Stimulated activated CD8-positive, alpha-beta memory T cell treated with anti-CD3 and anti-CD28 coated beads, Interleukin-2, amount 100 ng/mL, for 1 hour (primary cell): ENCODE results near the gene SH3GL3.

Source experiments
- DNase-seq, 2 donors: peaks; one replicate each; pipeline ENCODE4 v3.0.0-alpha.2; 2020; ENCODE audit warnings: low read depth in 2 of 2

The SH3GL3 gene

DNA sequence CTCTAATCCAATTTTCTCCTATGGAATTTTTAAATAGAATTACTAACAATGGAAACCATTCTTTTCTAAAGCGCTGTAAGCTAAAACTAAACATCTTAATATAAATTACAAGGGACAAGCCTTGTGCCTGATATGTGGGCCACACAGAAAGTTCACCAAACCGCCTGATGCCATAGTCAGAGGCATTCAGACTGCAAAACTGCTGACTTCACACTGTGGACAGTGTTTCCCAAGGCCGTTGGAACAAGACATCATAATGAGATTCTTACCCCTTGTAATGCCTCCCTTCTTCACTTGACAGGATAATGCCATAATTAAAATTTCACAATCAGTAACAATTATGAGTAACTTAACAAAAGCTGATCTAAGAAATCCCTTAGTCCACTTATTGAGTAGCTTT is 14.9 kb downstream of the SH3GL3 start:
- DNase-seq, result no peak

DNA sequence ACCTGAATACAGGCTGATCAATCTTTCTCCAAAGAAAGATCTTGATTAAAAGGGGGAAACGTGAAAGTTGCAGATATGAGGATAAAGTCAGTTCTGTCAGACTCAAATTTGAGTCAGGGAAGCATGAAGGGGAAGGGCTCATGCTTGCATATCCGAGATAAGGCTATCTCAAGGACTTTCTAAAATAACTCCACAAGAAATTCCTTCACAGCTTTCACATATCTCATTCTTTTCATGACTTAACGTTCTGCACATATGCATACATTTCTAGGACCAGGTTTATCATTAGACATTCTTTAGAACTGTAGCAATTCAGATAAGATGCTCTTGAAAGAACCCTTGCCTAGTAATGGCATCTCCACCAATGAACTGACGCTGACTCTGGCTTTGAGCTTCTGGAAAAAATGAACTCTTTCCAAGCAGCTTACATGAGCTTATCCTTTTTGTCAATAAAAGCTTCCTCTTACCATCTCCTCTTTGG is 15.9 kb downstream of the SH3GL3 start:
- DNase-seq, result no peak

DNA sequence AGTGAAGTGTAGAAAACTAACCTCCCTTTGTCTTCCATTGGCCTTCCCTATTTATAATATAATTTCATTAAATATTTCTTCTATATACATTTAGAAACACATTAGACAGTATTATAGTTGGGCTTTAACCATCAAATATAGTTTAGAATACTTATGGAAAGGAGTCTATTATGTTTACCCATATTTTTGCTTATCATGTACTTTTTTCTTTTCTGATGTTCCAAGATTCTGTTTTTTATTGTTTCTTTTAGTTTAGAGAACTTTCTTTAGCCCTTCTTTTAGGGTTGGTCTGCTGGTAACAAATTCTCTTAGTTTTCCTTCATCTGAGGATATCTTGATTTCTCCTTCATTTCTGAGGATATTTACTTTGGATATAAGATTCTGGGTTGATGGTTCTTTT is 23.7 kb downstream of the SH3GL3 start:
- DNase-seq, result no peak

DNA sequence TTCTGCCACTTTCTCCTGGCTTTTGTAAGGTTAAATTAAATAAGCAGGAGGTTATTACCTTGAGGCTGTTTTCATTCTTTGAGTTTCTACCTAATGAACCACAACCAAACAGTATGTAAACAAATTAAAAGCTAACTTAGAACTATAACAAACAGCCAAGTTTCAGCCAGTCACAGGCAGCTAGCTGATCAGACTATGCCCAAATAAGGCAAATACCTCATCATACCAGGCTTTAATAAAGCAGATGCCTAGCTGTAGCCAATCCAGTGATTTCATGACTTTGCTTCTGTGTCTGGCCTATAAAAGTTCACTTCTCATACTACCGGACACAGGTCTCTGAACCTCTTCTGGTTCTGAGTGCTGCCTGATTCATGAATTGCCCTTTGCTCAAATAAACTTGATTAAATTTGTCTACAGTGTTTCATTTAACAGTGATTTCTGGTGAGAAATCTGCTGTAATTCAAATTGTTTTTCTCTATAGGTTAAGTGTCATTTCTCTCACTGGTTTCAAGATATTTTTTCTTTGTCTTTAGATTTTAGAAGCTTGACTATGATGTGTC is 24.2 kb downstream of the SH3GL3 start:
- no peak for DNase-seq

DNA sequence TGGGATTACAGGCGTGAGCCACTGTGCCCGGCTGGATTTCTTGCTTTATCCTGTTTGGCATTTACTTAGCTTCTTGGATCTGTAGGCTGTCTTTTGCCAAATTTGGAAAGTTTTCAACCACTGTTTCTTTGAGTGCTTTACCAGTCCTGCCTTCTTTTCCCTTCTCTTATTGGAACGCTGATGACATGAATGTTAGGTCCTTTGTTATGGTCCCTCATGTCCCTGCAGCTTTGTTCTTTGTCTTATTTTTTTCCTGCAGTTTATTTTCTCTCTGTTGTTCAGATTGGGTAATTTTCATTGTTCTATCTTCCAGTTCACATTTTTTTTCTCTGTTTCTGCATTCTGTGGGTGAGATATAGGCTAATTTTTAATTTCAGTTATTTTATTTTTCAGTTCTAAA is 25.0 kb downstream of the SH3GL3 start:
- no peak for DNase-seq

DNA sequence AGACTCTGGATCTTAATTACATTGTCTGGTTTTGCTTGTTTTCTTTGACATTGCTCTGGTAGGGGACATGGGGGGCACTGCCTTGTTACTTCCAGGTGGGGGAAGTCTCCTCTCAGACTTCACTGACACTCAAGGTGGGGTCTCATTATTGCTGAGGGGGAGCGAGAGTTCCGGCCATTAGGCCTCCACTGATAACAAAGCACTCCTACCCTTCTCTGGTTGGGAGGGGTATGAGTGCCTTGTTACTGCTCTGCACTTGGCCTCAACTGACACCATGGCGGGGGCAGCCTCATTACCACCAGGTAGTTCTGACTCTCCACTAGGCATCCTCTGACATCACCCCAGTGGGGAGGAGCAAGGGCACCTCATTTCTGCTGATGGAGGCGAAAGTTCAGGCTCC is 25.7 kb downstream of the SH3GL3 start:
- DNase-seq, result no peak

DNA sequence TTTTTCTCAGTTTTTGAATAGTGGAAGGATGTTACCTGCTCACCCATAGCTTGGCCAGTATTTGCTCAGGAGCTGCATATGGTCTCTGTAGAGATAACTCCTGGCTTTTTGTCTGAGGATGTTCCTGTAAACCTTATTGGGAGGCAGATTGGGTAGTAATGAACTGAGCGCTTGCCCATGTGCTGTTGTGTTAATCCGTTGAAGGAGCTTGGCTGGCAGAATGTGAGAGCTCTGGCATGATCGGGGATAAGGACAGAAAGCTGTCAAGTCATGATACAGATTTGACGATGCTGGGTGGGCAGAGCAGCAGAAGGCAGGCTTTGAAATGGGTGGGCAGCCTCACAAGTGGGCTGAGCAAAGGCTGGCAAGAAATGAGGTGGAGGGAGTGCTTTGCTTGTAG is 27.4 kb downstream of the SH3GL3 start:
- DNase-seq, result no peak

DNA sequence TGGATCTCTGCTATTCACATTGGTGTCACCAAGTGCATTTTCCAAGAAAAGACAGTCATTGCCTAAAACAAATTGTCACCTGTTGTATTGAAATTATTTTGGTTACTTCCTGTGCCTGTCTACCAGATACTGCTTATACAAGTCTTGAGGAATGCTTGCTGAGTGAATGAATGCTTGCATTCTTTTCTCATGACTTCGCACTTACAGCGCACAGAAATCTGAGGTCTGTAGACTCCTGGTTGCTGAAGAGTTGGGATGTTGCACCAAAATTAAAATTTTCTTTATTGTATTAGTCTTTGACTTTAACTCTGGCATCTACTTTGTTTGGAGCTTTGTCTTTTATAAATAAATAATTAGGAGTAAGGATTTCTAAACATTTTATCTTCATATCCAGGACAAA is 28.4 kb downstream of the SH3GL3 start:
- no peak for DNase-seq

DNA sequence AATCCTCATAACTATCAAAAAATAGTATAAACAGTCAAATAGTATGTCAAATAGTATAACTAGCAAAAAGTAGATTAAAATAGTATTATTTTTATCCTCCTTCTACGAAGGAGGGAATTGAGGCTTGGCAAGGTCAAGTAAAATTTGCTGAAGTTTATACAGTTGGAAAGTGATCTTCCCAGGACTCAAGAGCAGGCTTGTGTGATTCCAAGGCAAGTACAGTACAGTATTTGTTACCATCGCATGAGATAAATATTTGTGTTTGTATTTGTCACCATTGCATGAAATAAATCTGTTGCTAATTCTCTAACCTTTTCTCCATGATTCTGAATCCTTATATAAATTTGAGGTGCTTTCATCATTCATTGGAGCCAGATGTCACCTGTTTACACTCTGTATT is 28.9 kb downstream of the SH3GL3 start:
- no peak for DNase-seq

DNA sequence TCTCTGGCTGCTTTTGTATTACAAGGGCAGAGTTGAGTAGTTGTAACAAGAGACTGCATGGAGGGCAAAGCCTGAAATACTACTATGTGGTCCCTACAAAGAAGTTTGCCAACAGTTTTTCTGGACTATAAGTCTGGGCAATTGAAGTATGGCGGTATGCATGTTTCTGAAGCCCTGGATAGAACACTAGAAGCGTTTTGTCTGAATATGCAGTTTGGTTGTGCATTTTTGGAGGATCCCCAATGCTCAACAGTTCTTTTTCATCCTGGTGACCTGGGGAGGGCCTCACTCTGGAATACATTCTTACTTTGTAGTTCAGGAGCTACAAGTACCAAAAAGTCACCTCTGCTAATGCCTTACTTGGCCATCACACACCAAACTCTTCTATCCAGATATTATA is 29.6 kb downstream of the SH3GL3 start:
- DNase-seq, result no peak

DNA sequence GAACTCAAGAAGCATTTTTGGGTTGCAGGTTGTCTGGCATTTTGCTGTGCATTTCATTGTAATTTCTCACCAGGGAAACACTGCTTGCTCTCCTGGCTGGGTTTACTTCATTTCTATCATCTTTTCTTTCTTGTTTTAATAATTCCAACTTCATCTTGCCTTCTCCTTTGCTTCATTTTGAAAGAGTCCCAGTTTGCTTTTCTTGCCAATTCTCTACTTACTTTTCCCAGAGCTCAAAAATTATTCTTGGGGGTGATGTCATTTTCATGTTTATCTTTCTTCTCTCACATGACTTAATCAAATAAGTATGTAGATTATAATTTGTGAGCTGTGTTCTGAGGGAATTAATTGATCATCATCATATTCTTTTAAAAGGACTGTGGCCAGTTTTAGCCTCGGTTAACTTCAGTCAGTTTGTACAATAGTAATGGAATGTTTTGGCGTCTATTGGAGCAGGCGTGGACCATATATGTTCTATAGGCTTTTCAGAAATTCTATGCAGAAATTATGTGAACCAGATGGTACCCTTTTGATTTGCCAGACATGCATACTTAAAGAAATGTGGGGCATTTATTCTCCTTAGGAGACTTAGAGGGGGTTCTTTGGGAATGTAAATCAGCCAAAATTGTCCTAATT is 30.1 kb downstream of the SH3GL3 start:
- DNase-seq, result no peak

DNA sequence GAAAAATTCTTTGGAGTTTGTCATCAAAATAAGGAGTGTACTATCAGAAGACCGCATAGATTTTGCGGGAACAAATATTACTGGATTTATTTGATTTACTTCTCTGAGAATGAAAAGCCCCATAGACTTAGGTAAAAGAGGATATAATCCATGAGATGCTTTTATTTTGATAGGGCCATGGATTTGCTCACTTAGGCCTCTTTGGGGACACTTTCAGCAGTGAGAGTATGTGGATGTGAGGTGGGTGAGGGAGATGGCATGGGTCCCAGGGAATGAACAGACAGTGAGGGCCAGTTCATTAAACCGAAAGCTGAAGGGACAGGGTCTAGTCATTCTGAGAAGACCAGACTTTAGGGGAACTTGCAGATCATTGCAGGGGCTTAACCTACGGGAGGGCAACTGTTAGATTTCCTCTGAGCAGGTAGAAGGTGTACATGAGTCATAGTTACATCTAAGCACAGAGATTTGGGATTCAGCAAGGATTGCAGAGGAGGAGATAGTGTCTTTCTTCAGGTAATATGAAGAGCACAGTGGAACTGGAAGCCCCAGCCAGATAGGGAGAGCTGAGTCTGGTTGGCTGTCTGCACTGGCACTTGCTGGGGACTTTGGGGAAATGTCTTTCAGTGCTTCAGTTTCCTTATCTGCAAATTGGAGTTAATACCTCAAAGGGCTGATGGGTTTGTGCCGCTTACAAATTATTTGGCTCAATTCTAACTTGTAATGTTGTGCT is 30.8 kb downstream of the SH3GL3 start:
- no peak for DNase-seq

DNA sequence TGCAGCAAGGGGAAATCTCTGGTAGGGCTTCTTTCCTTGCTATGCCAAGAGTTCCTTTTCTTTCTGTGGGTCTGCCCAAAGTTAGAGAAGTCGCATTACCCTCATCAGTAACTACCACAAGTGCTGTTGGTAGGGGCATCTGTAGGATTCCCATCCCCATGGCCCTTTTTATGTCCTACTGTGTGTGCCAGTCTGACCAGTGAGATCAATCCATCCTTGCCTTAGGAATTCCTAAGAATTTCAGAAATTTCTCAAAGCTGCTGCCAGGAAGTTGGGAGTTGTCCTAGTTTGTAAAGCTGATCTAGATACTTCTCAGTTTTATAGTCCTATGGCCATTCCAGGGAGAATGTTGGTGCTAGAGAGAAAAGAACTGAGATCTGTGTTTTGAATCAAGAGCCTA is 36.5 kb downstream of the SH3GL3 start:
- no peak for DNase-seq

DNA sequence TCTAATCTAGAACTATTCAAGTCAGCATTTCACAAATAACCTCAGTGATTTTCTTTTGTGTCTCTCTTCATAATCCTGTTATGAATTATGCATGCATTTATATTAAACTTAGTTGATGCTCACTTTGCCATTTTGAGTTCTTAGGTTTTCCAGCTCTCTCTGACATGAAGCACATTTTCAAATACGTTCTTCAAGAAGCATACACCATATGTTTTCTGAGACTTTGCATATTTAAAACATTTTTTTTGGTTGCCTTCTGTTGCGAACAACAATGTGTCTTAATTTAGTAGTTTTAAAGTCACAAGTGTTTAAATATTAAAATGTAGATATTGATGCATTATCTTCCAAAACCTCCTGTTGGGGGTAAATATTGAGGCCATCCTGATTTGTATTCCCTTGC is 37.5 kb downstream of the SH3GL3 start:
- no peak for DNase-seq

DNA sequence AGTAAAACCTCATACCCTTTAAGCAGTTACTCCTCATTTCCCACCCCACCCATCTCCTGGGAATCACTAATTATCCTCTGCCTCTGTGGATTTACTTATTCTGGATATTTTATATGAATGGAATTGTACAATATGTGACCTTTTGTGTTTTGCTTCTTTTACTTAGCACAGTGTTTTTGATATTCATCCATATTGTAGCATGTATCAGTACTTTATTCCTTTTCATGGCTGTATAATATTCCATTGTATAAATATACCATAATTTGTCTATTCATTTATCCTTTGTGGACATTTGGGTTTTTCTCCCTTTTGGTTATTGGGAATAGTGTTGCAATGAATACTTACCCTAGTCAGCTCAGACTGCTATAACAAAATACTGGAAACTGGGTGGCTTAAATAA is 39.2 kb downstream of the SH3GL3 start:
- no peak for DNase-seq

DNA sequence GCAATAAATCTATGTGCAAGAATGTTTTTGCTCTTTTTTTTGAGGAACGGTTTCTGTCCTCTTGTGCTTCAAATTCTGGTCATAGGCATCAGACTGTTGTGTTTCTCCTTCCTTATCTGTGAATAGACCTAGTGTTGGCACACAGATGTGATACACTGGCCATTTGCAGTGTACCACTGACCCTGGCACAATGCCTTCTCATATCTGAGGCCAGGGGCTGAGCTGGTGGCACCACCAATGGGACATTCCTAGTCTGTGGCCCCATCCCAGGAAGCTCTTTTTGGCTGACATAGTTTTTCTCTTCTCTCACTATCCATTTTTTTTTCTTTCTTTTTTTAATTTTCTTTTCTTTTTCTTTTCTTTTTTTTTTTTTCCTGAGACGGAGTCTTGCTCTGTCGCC is 40.4 kb downstream of the SH3GL3 start:
- no peak for DNase-seq

DNA sequence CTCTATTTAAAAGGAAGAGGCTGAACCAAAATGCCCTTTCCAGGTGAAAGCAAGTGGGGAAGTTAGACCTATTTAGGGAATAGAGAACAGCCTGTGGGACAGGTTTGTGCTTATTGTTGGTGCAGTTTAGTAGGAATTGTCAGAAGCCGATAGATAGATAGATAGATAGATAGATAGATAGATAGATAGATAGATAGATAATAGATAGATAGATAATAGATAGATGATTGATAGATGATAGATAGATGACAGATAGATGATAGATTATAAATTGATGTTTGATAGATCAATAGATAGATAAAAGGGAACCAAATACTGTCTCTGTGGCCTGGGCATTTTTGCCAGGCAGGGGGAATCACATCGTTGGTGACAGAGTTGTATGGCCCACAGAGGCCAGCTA is 42.5 kb downstream of the SH3GL3 start:
- DNase-seq, result no peak

DNA sequence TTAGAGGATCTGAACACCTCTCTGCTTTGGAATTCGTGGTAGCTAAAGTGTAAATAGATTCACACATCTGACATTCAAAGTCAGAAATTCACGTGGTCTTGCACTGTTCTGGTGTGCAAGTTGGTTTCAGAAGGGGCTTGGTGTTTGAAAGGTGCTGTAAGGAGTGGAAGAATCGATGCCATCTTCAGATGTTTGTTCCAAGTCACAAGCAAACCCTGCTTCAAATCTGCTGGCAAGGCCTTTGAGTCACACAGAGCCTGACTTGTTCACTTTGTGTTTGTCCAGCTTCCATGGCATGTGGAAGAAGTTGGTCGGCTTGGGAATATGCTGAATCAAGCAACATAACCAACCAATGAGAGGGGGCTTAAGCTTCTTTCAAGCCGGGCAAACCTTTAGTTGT is 44.3 kb downstream of the SH3GL3 start:
- no peak for DNase-seq

DNA sequence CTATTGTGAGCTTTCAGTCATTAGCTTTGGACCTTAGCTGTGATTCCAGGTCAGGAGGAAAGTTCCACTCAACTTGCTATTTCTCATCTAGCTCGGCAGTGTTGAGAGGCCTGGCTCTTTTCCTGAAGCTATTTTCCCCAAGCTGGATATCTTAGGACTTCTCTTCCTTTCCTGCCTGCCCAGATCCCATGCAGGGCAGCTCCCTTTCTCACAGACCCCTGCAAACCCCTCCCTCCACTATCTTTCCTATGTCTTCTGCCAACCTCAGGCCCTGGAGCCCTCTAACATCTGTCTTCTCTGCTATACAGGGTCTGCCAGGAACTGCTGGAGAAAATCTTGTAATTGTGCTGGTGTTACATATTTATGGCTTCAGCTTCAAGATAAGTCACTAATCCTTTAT is 49.6 kb downstream of the SH3GL3 start:
- no peak for DNase-seq

DNA sequence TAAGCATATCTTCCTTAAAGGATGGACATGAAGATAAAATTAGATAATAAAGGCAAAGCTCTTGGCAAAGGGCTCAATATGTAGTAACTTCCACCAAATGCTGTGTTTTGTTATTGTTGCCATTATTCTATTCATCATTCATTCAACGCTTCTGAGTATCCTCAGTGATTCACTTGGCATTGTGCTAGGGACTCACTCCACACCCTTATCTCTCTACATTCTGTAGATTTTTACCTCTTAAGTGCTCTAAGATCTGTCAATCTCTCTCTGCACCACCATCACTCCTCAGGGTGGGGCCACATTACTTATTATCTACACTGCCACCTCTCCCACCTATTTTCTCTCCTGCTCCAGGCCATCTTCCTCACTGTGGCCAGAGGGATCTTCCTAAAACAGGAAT is 51.2 kb downstream of the SH3GL3 start:
- DNase-seq, result no peak

DNA sequence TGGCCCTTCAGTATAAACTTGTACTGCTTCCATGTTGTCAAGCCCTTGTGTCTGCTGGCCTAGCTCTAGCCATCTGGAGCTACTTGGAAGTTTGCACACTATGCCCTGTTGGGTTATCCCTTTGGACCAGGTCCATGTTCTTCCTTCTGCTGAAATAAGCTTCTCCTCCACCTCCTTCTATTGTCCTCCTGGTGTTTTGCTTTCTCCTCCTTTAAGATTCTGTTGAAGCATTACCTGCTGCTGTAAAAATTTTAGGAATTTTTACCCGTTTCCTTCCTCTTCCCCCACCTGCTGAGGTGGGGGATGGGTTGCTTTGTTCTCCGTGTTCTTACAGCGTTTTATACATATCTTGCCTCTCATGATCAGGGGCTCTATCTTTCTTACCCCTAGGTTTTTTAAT is 51.7 kb downstream of the SH3GL3 start:
- no peak for DNase-seq

DNA sequence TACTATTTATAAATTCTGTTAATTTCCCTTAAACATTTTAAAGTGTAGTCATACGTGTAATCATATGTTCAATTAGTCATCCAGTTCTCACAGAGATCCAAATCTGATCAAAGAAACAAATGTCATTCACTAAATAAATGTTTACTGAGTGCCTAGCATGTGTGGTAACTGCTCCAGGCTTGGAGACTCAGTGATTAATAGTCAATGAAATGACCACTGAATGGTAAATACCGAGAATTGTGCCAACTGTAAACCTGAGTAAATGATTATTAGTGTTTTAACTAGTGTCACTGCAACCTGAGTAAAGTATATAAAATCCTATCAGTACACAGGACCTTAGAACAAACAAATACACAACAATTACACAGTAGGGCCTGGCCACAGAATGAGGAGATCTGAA is 52.3 kb downstream of the SH3GL3 start:
- no peak for DNase-seq

DNA sequence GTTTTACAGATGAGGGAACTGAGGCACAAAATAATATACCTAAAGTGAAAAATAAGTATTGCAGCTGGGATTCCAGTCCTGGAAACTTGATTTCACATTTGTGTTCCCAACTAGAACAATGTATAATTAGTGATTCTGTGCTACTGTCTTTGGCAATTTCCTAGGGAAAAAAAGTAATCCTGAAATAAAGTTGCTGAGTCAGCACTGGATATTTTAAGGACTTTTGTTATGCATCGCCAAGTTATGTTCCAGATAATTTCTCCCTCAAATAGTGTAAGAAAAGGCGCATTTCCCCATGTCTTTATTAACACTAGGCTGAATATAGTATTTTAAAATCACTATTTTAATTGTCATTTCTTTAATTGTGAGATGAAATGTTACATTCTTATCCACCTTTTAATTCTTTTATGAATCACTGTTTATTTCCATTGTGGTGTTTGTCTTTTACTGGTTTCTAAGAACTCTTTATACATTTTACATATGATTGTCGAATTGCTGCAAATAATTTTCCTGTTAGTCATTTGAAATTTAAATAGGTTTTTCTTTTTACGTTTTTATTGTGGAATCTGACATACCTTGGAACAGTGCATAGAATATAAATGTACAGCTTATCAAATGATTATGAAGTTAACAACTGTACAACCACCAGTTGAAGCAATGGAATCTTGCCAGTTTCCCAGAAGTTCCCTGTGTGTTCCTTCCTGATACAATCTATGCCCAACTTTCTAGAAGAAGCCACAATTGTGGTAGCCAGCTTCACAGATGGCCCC is 56.6 kb downstream of the SH3GL3 start:
- no peak for DNase-seq
